IMR-90 (cell line): ENCODE measurements around the gene PPFIBP2. TPM values are rescaled to one million over a fixed set of nuclear protein-coding genes. Genes with fewer than 3 reads are reported as not detected.

ENCODE experiments used
- ATAC-seq: fragments of 200-7000 bp; cut with Tn5 transposase; 2 replicates; pipeline ENCODE4 v1.9.1; 2020; ENCODE audit warnings: low read depth, mild to moderate bottlenecking, moderate library complexity
- BruUV-seq: library from RNA; stranded (reverse); fragments of 400-500 nt; replicated peaks from 2 replicates; lab custom pipeline; 2021; lab: Mats Ljungman, UMichigan
- CTCF ChIA-PET: fragments of 300-600 bp; formaldehyde crosslinking; extraction: SDS; loops from one replicate; lab custom pipeline; 2021; ENCODE audit warnings: antibody characterized with exemption; lab: Yijun Ruan, JAX
- POLR2A ChIA-PET: fragments of 300-600 bp; sonication (Branson Sonifier 250); formaldehyde crosslinking; loops from one replicate; lab custom pipeline; 2022; ENCODE audit warnings: antibody characterized with exemption; ENCODE audit not compliant: unreplicated experiment; lab: Charles Lee
- DNase-seq: peaks from one replicate; pipeline ENCODE4 v3.0.0; 2013
- H2AFZ ChIP-seq: replicated peaks from 2 replicates; pipeline ENCODE3; 2013; ENCODE audit warnings: low read length, mild to moderate bottlenecking; ENCODE audit not compliant: poor library complexity
- H2AK5ac ChIP-seq: 2 replicates; pipeline ENCODE4 v1.6.1; 2013; ENCODE audit warnings: low read depth, low read length, inconsistent platforms
- H2AK9ac ChIP-seq: replicated peaks from 2 replicates; pipeline ENCODE3; 2013; ENCODE audit warnings: mild to moderate bottlenecking, low read depth, low read length, moderate library complexity; ENCODE audit not compliant: poor library complexity
- H2BK120ac ChIP-seq: 2 replicates; pipeline ENCODE4 v1.6.1; 2013; ENCODE audit warnings: low read depth, low read length, inconsistent platforms
- H2BK15ac ChIP-seq: 3 replicates; pipeline ENCODE4 v1.6.1; 2013; ENCODE audit warnings: low read depth, low read length, inconsistent platforms
- H2BK20ac ChIP-seq: 2 replicates; pipeline ENCODE4 v1.6.1; 2013; ENCODE audit warnings: low read depth, mild to moderate bottlenecking, inconsistent platforms, low read length, moderate library complexity
- H2BK5ac ChIP-seq: 2 replicates; pipeline ENCODE4 v1.6.1; 2013; ENCODE audit warnings: mild to moderate bottlenecking, low read depth, low read length, inconsistent platforms; ENCODE audit not compliant: poor library complexity, severe bottlenecking
- H3K14ac ChIP-seq: replicated peaks from 2 replicates; pipeline ENCODE4 v1.6.1; 2013; ENCODE audit warnings: low read depth, low read length, inconsistent platforms
- H3K18ac ChIP-seq: 2 replicates; pipeline ENCODE4 v1.6.1; 2013; ENCODE audit warnings: low read depth, low read length, control low read depth
- H3K23ac ChIP-seq: 2 replicates; pipeline ENCODE4 v1.6.1; 2013; ENCODE audit warnings: low read depth, low read length, inconsistent platforms
- H3K27ac ChIP-seq: 2 replicates; pipeline ENCODE4 v1.5.1; 2013; ENCODE audit warnings: mild to moderate bottlenecking, control low read depth, low read length; ENCODE audit not compliant: insufficient read depth
- H3K27me3 ChIP-seq: 2 replicates; pipeline ENCODE4 v1.6.1; 2013; ENCODE audit warnings: low read length; ENCODE audit not compliant: control insufficient read depth, insufficient read depth
- H3K36me3 ChIP-seq: 2 replicates; pipeline ENCODE4 v1.6.1; 2013; ENCODE audit warnings: low read length, mixed read lengths; ENCODE audit not compliant: control insufficient read depth, insufficient read depth
- H3K4ac ChIP-seq: 2 replicates; pipeline ENCODE4 v1.6.1; 2013; ENCODE audit warnings: low read depth, low read length, inconsistent platforms
- H3K4me1 ChIP-seq: 2 replicates; pipeline ENCODE4 v1.6.1; 2013; ENCODE audit warnings: low read length, mixed read lengths; ENCODE audit not compliant: control insufficient read depth, insufficient read depth
- H3K4me2 ChIP-seq: 2 replicates; pipeline ENCODE4 v1.6.1; 2013; ENCODE audit warnings: low read depth, mild to moderate bottlenecking, control low read depth, low read length, moderate library complexity
- H3K4me3 ChIP-seq: 2 replicates; pipeline ENCODE4 v1.5.1; 2013; ENCODE audit warnings: low read depth, mild to moderate bottlenecking, control low read depth, low read length, moderate library complexity; ENCODE audit not compliant: insufficient read depth
- H3K56ac ChIP-seq: 2 replicates; pipeline ENCODE4 v1.6.1; 2013; ENCODE audit warnings: low read length, inconsistent platforms; ENCODE audit not compliant: insufficient read depth; ENCODE audit errors: extremely low read depth
- H3K79me1 ChIP-seq, 2 experiments: 2 replicates each; pipeline ENCODE4 v1.6.1; 2013; ENCODE audit warnings: low read length in 2 of 2, inconsistent platforms in 1 of 2, low read depth in 1 of 2
- H3K9ac ChIP-seq: 2 replicates; pipeline ENCODE4 v1.6.1; 2013; ENCODE audit warnings: low read depth, low read length, control low read depth
- H3K9me1 ChIP-seq: 2 replicates; pipeline ENCODE4 v1.6.1; 2013; ENCODE audit warnings: low read length, inconsistent platforms; ENCODE audit not compliant: insufficient read depth
- H3K9me3 ChIP-seq: 2 replicates; pipeline ENCODE4 v1.6.1; 2013; ENCODE audit warnings: low read length; ENCODE audit not compliant: control insufficient read depth, insufficient read depth
- H4K20me1 ChIP-seq: 2 replicates; pipeline ENCODE4 v1.6.1; 2013; ENCODE audit warnings: low read length, inconsistent platforms; ENCODE audit not compliant: insufficient read depth
- H4K5ac ChIP-seq: 2 replicates; pipeline ENCODE4 v1.6.1; 2013; ENCODE audit warnings: mild to moderate bottlenecking, low read depth, low read length, control low read depth
- H4K8ac ChIP-seq, 2 experiments: 2 replicates each; pipeline ENCODE4 v1.6.1; 2013; ENCODE audit warnings: low read depth in 2 of 2, low read length in 2 of 2, control low read depth in 1 of 2, inconsistent platforms in 1 of 2
- H4K91ac ChIP-seq: 2 replicates; pipeline ENCODE4 v1.6.1; 2013; ENCODE audit warnings: low read depth, low read length, inconsistent platforms; ENCODE audit not compliant: insufficient read depth
- BHLHE40 ChIP-seq: fragments of 150-350 bp; IDR thresholded peaks from 2 replicates; pipeline ENCODE4 v1.6.1; 2016; ENCODE audit warnings: mild to moderate bottlenecking, low read depth, low read length
- CEBPB ChIP-seq: IDR thresholded peaks from 2 replicates; pipeline ENCODE4 v1.6.1; 2012; ENCODE audit warnings: low read depth, low read length, improper control_type of control experiment
- MAZ ChIP-seq: IDR thresholded peaks from 2 replicates; pipeline ENCODE4 v1.6.1; 2012; ENCODE audit warnings: low read depth, mild to moderate bottlenecking, low read length, improper control_type of control experiment, moderate library complexity, borderline replicate concordance
- POLR2A ChIP-seq: IDR thresholded peaks from 2 replicates; pipeline ENCODE4 v1.6.1; 2012; ENCODE audit warnings: mild to moderate bottlenecking, low read depth, low read length
- RAD21 ChIP-seq: IDR thresholded peaks from 2 replicates; pipeline ENCODE4 v1.6.1; 2012; ENCODE audit warnings: low read length, improper control_type of control experiment
- RCOR1 ChIP-seq: IDR thresholded peaks from 2 replicates; pipeline ENCODE4 v1.6.1; 2012; ENCODE audit warnings: mild to moderate bottlenecking, low read length, improper control_type of control experiment; ENCODE audit not compliant: insufficient replicate concordance
- RFX5 ChIP-seq: IDR thresholded peaks from 2 replicates; pipeline ENCODE4 v1.8.0; 2012; ENCODE audit warnings: low read depth, mild to moderate bottlenecking, low read length, moderate library complexity
- WGBS, 2 experiments: methylation state at CpG; one replicate each; pipeline versions ENCODE4 v1.1.5 to v1.1.7; 2013; ENCODE audit warnings: missing lambda C conversion rate in 2 of 2; ENCODE audit not compliant: insufficient read length in 1 of 2; ENCODE audit errors: extremely low coverage in 2 of 2; 5-methylcytosine and 5-hydroxymethylcytosine counted together
- dilution Hi-C: fragments of 300-500 bp; cut with HindIII; formaldehyde crosslinking; loops from one replicate; pipeline ENCODE4 v1.14.3; 2018; ENCODE audit warnings: low sequenced_read_pairs; ENCODE audit not compliant: unreplicated experiment
- in situ Hi-C: fragments of 300-500 bp; cut with MboI; formaldehyde crosslinking; loops from 3 replicates; pipeline ENCODE4 v1.14.3; 2019; ENCODE audit warnings: low sequenced_read_pairs, inconsistent platforms, mixed read lengths
- intact Hi-C: fragments of 100-400 bp; cut with micrococcal nuclease; formaldehyde crosslinking; loops from 2 replicates; pipeline ENCODE4 v1.10.0; 2022
- polyA plus RNA-seq, 3 experiments: library from polyadenylated mRNA; depleted of rRNA; stranded (reverse); fragments of >200 nt; gene quantifications; 2 replicates each; pipeline ENCODE4 v1.2.3, GENCODE V29; 2012; ENCODE audit warnings: low replicate concordance in 1 of 3
- total RNA-seq: library from RNA; depleted of rRNA; stranded (reverse); fragments of >200 nt; gene quantifications from 2 replicates; pipeline ENCODE4 v1.2.3, GENCODE V29; 2012
- TF ChIP-seq, protein P1 (sequence below): conservative IDR thresholded peaks from 2 replicates; pipeline ENCODE4 v1.5.1; 2012; ENCODE audit warnings: mild to moderate bottlenecking, low read depth, low read length, improper control_type of control experiment

Gene PPFIBP2
- total and polyA plus RNA-seq, 2 of the 4 experiments (the other 2 are of a cell fraction): 6.0 to 11.8 TPM

DNA sequence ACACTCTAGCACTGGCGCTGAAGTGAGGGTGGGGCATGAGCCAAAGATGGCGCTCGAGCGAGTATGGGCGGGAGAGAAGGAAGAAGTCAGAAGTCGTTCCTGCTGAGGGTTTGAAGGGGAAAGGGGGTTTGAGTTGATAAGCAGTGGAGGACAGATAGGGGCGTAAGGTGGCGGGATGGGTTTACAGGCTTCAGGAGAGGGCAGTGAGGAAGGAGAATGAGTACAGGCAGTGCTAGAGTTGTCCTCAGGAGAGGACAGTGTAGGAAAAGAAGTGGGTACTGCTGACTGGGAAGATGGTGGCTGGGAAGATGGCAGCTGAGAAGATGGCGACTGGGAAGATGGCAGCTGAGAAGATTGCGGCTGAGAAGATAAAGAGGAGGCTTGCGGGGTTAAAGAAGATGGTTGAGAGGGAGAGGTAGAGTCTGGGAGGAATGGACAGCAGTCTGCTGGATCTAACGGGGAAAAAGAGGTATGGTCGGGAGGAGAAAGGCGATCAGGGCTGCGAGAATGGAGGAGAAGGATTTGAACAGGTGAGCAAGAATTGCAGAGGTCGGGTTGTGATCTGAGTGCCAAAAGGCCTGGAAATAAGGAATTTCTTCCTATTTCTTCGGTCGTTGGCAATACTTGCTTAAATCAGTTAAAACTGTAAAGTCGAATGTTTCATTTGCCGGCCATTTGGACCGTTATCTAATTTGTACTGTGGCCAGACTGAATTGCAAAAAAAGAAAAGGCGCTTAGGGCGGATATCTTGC lies 5.2 kb downstream of the PPFIBP2 start:
- ChIA-PET CTCF (no interaction called here), POLR2A (no interaction called here)
- Histone ChIP-seq H2AK5ac (no peak overlapping the region), H2BK20ac (no peak overlapping the region), H2BK5ac (no peak overlapping the region), H2AFZ (no peak overlapping the region), H3K4ac (no peak overlapping the region), H3K36me3 (no peaks in the 10 kb centered on the region), H2AK9ac (no peak overlapping the region), H3K27ac (no peak overlapping the region), H3K4me1 (peaks cover under 1% of the 10 kb centered on the region; the same call in 1 of the 2 replicates), H4K5ac (no peak overlapping the region), H4K8ac (no peak overlapping the region), H3K79me1 (no peaks in the 10 kb centered on the region), H3K14ac (no peak overlapping the region), H3K56ac (no peak overlapping the region), H3K18ac (no peak overlapping the region), H4K91ac (no peak overlapping the region), H3K9me3 (no peaks in the 10 kb centered on the region), H2BK120ac (no peak overlapping the region), H2BK15ac (no peak overlapping the region), H3K4me3 (no peak overlapping the region), H3K27me3 (peaks cover 27% of the 10 kb centered on the region), H3K23ac (no peak overlapping the region), H3K9me1 (no peaks in the 10 kb centered on the region), H4K20me1 (no peaks in the 10 kb centered on the region), H3K9ac (no peak overlapping the region), H3K4me2 (no peak overlapping the region)
- ATAC-seq (no peak), DNase-seq (no peak)
- intact Hi-C loops: no loop called here
- in situ Hi-C loops: no loop called here
- no peak for TF ChIP-seq RFX5
- TF ChIP-seq RCOR1: no peak
- no peak for TF ChIP-seq RAD21
- no peak for TF ChIP-seq POLR2A
- TF ChIP-seq MAZ: no peak
- TF ChIP-seq, protein P1, sequence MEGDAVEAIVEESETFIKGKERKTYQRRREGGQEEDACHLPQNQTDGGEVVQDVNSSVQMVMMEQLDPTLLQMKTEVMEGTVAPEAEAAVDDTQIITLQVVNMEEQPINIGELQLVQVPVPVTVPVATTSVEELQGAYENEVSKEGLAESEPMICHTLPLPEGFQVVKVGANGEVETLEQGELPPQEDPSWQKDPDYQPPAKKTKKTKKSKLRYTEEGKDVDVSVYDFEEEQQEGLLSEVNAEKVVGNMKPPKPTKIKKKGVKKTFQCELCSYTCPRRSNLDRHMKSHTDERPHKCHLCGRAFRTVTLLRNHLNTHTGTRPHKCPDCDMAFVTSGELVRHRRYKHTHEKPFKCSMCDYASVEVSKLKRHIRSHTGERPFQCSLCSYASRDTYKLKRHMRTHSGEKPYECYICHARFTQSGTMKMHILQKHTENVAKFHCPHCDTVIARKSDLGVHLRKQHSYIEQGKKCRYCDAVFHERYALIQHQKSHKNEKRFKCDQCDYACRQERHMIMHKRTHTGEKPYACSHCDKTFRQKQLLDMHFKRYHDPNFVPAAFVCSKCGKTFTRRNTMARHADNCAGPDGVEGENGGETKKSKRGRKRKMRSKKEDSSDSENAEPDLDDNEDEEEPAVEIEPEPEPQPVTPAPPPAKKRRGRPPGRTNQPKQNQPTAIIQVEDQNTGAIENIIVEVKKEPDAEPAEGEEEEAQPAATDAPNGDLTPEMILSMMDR: no peak
- TF ChIP-seq CEBPB: no peak
- no peak for TF ChIP-seq BHLHE40
- WGBS, 2 experiments: 81% methylated on average over 16 of the region's 23 CpGs; no CpG with 5 or more reads in 1 of the 2 experiments
- dilution Hi-C loops: no loop called here
- no TSS peak for BruUV-seq
